ENCODE results near the gene PKP2. TPM values are rescaled to one million over a fixed set of nuclear protein-coding genes. Genes with fewer than 3 reads are reported as not detected.

PKP2 gene
- total and polyA plus RNA-seq, 2 of the 8 experiments (the other 6 are each of a cell fraction or from before 2014, with no cell fraction given): 9.6 to 44.8 TPM

DNA sequence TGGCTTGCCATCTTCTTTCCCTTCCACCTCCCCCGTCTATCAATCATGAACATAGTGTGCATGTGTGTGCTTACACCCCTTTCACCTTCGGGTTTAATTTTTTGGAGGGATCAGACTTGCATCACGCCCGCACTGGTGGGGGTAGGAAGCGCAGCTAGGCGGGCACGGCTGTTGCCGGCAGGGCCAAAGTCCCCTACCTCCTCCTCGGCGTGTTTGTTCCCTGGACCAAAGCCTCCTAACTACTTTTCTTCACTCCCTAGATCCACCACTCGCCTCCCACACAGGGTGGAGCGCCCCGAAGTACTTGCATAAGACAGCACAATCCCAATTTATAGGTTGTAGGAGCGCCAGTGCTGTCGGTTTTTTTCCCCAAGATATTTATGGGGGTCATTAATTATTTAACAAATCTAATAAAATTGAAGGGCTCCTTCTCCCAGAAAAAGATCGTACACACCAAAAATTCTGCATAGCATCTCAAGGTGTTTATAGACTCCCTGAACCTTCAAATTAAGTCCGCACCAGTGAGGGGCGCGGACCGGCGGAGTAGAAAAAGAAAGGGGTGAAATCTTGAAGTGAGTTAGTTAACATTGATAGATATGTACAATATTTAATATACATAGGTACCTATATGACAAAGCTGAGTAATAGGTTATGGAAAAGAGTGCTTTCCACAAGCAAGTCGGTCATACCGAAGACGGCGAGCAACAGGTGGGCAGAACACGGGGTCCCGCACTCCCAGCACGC, 717 bp downstream of the PKP2 start (continued):
- TF ChIP-seq NANOG (IDR thresholded peaks at IDR 0.05; ENCODE audit: insufficient read depth, low read depth, low read length, poor library complexity, severe bottlenecking): no peak
- TF ChIP-seq KDM4A (IDR thresholded peaks at IDR 0.05; ENCODE audit: low read depth, low read length, severe bottlenecking): peak; percentile 33
- TF ChIP-seq CBX8 (IDR thresholded peaks at IDR 0.05; ENCODE audit: borderline replicate concordance, low read depth, low read length): no peak
